Measurements from ENCODE around the gene PITX2. TPM values are rescaled to one million over a fixed set of nuclear protein-coding genes. Genes with fewer than 3 reads are reported as not detected.

Gene PITX2
- total RNA-seq, 2 experiments from 2014 or later: not detected

Other genes starting within 250 kb of the PITX2 start
- gene ENPEP, start 146.9 kb downstream of the PITX2 start, total RNA-seq: not detected

Data from activated CD4-positive, alpha-beta memory T cell treated with anti-CD3 and anti-CD28 coated beads for 36 hours (primary cell).